Measurements from ENCODE around the gene NT5DC1.
A peak's percentile ranks its signal among the peaks of the same experiment; 100 is the strongest.

NT5DC1 gene

DNA sequence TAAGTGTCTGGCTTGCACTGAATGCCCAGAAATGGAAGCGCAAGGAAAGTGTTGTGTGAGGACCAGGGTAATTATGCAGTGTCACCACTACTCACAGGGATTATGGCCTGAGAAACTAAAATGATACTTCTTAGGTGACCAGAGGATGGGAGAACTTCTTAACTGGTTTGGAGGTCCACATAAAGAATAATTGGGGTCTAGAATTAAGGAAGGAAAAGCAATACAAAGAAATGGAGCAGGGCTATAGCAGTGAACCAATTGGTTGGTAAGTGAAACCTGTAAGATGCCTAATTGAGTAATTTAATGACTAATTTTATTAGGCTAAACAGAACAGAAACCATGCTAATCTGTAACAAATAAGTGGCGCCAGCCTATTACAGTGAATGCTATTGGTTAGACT is 147.9 kb downstream of the NT5DC1 start:
- DNase-seq, result no peak

- peak; percentile 58 for DNase-seq
These were observed 151.1 kb downstream of the NT5DC1 start for GRCh38 chr6:116251568-116252384.

GRCh38 chr6:116253188-116253504 is 152.5 kb downstream of the NT5DC1 start:
- DNase-seq, result no peak

DNA sequence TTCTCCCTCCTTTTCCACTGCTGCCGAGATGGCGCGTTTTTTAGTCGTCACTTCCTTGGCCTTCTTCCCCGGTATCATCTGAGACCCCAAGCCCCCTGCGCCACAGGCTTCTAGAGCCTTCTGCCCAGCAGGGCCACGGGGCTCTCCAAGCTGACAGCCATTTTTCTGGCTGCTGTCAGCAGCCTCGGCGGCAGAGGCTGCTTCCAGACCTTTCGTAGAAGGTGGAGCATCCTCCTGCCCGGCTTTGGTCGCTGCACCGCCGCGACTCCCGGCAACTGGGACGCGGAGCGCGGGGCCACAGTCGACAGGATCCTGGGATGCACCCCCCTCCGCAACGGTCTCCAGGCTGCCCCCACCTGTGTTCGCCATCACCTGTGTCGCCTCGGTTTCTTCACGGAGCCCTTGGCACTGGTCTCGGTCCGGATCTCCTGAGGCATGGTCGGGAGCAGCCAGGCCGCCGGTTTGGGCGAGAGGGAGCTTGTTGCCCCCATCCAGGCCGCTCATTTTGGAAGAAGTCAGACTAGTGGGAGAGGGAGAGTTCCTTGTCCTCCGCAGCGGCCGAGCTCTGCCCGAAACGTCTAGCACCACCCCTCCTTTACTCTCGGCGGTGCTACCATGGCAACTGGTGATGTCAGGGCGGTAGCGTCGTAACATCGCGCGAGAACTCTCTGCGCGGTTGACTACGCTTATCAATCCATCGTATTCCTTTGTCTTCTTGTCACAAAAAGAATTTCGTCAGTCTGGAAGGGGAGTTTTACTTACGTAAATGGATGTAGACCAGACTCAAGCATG is 153.0 kb downstream of the NT5DC1 start, which contains the start of gene TSPYL4:
Gene TSPYL4 (minus strand): TSS at position 571 of the 792 bp plus-strand sequence. CDS start 67 bp downstream, at position 504.
- peak; percentile 90 for DNase-seq

- no peak for DNase-seq
These were observed 153.8 kb downstream of the NT5DC1 start for GRCh38 chr6:116254297-116255056.

- no peak for DNase-seq
These were observed 154.7 kb downstream of the NT5DC1 start for GRCh38 chr6:116255246-116255800.

DNA sequence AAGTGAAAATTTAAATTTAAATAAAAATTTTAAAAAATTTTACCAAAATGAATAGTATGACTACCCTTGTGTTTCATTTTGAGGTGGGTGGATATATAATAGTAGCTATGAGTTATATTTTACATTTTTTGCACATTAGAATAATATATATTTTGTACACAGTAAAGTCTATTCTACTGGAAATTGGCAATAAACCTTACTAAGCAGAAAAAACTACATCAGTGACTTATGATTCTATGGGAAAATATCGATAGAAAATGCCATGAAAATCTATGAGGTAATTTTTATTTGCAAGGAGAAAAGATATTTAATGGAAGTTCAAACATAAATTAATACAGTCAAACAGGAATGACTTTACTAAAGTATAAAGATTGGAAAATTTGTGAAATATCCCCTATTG is 156.0 kb downstream of the NT5DC1 start:
- no peak for DNase-seq

DNA sequence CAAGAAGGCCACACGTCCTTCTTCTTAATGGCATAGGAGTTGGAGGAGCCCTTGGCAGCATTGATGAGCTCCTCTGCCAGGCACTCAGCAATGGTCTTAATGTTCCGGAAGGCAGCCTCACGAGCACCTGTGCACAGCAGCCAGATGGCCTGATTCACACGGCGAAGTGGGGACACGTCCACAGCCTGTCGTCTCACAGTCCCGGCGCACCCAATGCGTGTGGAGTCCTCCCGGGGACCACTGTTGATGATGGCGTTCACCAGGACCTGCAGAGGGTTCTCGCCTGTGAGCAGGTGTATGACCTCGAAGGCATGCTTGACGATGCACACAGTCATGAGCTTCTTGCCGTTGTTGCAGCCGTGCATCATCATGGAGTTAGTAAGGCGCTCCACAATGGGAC is 157.9 kb downstream of the NT5DC1 start:
- no peak for DNase-seq

DNA sequence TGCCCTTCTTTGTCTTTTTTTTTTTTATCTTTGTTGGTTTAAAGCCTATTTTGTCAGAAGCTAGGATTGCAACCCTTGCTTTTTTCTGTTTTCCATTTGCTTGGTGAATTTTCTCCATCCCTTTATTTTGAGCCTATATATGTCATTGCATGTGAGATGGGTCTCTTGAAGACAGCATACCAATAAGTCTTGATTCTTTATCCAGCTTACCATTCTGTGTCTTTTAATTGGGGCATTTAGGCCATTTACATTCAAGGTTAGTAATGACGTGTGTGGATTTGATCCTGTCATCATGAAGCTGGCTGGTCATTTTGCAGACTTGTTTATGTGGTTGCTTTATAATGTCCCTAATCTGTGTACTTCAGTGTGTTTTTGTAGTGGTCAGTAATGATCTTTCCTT is 162.7 kb downstream of the NT5DC1 start:
- DNase-seq, result no peak

DNA sequence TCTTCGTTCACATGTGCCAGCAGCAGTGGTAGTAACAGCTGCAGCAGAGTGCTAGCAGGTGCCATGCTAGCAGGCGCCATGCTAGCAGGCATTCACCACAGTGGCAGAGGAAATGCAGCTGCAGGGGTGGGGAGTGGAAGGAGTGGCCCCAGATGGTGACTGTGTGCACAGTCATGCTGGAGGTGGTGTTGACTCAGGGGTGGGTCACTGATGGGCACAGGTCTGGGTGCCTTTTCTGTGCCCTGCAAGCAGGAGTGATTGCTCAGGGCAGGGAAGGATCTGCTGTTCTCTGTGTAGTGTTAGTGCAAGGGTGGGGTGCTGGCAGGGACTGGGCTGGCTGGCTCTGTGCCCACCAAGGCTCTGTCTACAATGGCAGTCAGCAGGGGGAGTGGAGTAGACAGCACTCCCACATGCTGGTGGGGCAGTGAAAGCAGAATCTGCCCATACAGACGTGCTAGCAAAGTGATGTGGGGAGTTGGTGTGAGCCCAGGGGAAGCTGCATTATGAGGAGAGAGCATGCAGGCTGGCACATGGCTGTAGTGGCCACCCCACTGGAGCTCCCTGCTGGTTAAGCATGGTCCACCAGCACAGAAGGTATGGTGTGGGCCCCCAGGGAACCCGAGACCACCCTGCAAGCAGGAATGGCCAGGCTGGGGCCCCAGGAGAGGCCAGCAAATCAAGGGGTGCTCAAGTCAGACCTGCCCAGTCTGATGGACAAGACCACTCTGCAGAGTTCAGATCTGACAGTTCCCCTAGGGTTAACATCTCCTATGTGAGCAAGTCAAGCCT is 164.6 kb downstream of the NT5DC1 start:
- no peak for DNase-seq

GRCh38 chr6:116266803-116267202 is 166.2 kb downstream of the NT5DC1 start:
- peak; percentile 19 for DNase-seq

DNA sequence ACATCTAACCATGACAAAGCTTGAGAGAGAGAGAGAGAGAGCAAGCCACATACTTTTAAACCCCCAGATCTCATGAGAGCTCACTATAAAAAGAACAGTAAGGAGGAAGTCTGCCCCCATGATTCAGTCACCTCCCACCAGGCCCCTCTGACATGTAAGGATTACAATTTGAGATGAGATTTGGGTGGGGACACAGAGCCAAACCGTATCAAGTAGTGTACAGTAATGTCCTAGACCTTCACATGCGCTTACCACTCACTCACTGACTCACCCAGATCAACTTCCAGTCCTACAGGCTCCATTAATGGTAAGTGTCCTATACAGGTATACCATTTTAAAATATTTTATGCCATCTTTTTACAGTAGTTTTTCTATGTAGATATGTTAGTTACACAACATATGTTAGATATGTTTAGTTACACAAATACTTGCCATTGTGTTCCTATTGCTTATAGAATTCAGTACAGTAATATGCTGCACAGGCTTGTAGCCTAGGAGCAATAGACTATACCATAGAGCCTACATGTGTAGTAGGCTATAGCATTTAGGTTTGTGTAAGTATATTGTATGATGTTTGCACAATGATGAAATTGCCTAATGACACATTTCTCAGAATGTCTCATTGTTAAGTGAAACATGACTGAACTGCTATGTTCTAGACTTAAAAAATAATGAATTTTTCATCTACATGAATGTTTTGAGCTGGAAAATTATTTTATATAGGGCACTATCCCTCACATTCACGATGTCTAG is 167.4 kb downstream of the NT5DC1 start:
- DNase-seq, result no peak

DNA sequence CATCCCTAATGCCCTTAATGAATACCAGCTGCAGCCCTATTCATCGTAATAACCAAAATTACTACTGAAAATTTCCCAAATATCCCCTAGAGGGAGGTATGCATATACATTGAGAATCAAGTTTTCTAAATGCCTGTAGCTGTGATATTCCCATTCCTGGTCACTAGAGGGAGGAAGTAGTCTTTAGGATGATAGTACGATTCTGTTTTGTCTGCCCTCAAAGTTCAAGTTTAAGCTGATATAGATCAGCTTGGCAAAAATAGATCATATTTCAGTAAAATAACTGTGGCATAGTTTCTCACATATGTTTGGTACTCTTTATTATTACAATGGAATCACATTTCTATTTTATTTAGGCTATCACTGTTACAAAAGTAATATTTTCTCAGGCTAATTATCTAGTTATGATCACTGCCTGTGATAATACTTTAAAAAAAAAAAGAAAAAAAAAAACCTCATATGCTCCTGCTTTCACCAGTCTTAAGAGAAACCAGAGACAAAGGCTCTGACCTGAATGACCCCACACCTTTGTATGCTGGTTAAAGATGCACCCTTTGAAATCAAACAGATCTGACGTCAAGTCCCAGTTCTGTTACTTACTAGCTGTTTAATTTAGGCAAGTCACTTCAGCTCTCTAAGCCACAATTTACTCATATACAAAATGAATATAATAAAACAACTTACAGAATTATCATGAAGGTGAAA is 168.1 kb downstream of the NT5DC1 start:
- DNase-seq, result peak; percentile 49

GRCh38 chr6:116271149-116271708 is 170.6 kb downstream of the NT5DC1 start:
- no peak for DNase-seq

- DNase-seq, result no peak
These were observed 176.5 kb downstream of the NT5DC1 start for GRCh38 chr6:116277124-116277523.

GRCh38 chr6:116278481-116278829 is 177.8 kb downstream of the NT5DC1 start:
- DNase-seq, result no peak

- DNase-seq, result no peak
These were observed 178.2 kb downstream of the NT5DC1 start for GRCh38 chr6:116278854-116279231.

- DNase-seq, result peak; percentile 95
These were observed 178.8 kb downstream of the NT5DC1 start, which contains the start of gene TSPYL1 for GRCh38 chr6:116279232-116280160. TSPYL1 (minus strand) TSS chr6:116279930; CDS start chr6:116279830, 100 bp downstream.
